ENCODE measurements around the gene ORAI1.

- TF ChIP-seq, protein P1, sequence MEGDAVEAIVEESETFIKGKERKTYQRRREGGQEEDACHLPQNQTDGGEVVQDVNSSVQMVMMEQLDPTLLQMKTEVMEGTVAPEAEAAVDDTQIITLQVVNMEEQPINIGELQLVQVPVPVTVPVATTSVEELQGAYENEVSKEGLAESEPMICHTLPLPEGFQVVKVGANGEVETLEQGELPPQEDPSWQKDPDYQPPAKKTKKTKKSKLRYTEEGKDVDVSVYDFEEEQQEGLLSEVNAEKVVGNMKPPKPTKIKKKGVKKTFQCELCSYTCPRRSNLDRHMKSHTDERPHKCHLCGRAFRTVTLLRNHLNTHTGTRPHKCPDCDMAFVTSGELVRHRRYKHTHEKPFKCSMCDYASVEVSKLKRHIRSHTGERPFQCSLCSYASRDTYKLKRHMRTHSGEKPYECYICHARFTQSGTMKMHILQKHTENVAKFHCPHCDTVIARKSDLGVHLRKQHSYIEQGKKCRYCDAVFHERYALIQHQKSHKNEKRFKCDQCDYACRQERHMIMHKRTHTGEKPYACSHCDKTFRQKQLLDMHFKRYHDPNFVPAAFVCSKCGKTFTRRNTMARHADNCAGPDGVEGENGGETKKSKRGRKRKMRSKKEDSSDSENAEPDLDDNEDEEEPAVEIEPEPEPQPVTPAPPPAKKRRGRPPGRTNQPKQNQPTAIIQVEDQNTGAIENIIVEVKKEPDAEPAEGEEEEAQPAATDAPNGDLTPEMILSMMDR (IDR thresholded peaks at IDR 0.05), result no peak
- TF ChIP-seq EP300 (IDR thresholded peaks at IDR 0.05), result no peak
- no peak for TF ChIP-seq POLR2A (IDR thresholded peaks at IDR 0.05)
These were observed 11.0 kb downstream of the ORAI1 start for GRCh38 chr12:121637231-121637914.

All from ovary (tissue), 3 donors.